AG04450 (cell line): Measurements from ENCODE around the gene NTM. TPM values are rescaled to one million over a fixed set of nuclear protein-coding genes. Genes with fewer than 3 reads are reported as not detected.

ENCODE experiments used
- CTCF ChIA-PET: fragments of 300-600, 350-600 bp; formaldehyde crosslinking; extraction: SDS; loops from one replicate; lab custom pipeline; 2022; ENCODE audit warnings: antibody characterized with exemption, inconsistent platforms; lab: Charles Lee
- POLR2A ChIA-PET: fragments of 350-600 bp; formaldehyde crosslinking; extraction: SDS; loops from one replicate; lab custom pipeline; 2021; ENCODE audit warnings: antibody characterized with exemption, inconsistent platforms; lab: Yijun Ruan, JAX
- DNase-seq: peaks from one replicate; pipeline ENCODE4 v3.0.0-alpha.2; 2011; ENCODE audit warnings: low read depth, low spot score
- H3K27ac ChIP-seq: one replicate; pipeline ENCODE4 v1.5.1; 2012; ENCODE audit warnings: low read depth, low read length, control low read depth
- H3K27me3 ChIP-seq: one replicate; pipeline ENCODE4 v1.6.0; 2012; ENCODE audit warnings: low read length; ENCODE audit not compliant: control insufficient read depth, insufficient read depth
- H3K4me3 ChIP-seq: 2 replicates; pipeline ENCODE4 v1.5.1; 2011; ENCODE audit warnings: mild to moderate bottlenecking, low read depth, low read length, control low read depth
- H3K9me3 ChIP-seq: 2 replicates; pipeline ENCODE4 v1.5.1; 2012; ENCODE audit warnings: low read length; ENCODE audit not compliant: control insufficient read depth, insufficient read depth
- polyA plus RNA-seq: library from polyadenylated mRNA; depleted of rRNA; stranded (reverse); fragments of >200 nt; gene quantifications from 2 replicates; pipeline ENCODE4 v1.2.3, GENCODE V29; 2011
- TF ChIP-seq, protein P1 (sequence below): IDR thresholded peaks from 2 replicates; pipeline ENCODE4 v1.5.1; 2011; ENCODE audit warnings: low read depth, low read length, control low read depth, inconsistent platforms

NTM gene
- polyA plus RNA-seq, 1 experiment, result 26.9 TPM

DNA sequence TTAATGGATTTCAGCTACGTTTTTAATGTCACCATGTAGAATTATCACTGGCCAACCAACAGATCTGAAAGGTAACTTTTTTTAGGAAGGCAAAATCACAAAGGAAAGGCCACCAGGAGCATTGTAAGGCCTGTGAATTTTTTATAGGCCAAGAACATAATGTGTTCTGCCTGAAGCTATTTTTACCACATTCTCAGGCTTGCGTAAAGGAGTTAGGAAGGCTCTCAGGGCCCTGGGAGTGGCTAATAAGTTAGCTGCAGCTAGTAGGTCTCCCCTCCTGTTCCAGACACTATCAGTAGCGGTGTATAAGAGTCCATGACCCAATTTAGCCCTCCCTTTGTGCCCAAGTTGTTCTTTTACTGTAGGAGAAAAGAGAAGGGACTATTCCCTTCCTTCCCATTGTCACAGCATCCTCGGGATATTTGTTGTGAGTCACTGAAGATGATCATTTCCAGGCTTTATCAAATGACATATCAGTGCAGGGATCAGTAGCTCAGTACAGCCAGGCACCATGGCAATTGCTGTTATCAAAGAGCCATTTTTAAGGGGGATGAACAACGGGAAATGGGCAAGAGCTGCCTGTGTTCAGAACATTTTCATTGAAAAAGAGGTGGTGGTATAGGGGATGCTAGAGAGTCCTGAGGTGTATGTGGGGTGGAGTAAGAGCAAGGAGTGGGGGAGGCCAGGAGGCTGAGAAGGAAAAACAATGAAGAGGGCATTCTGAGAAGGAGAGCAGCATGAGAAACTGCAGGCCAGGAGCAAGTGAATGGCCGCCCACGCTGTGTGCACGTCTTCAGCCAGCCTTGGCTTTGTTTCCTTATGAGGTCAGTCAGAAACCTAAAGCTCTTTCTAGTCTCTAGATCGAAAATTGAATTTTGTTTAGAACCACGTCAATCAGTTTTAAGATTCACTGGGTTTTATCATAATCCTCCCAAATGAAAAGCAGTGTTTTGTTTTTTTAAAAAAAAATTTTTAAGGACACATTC lies 940.3 kb downstream of the NTM start:
- TF ChIP-seq, protein P1, sequence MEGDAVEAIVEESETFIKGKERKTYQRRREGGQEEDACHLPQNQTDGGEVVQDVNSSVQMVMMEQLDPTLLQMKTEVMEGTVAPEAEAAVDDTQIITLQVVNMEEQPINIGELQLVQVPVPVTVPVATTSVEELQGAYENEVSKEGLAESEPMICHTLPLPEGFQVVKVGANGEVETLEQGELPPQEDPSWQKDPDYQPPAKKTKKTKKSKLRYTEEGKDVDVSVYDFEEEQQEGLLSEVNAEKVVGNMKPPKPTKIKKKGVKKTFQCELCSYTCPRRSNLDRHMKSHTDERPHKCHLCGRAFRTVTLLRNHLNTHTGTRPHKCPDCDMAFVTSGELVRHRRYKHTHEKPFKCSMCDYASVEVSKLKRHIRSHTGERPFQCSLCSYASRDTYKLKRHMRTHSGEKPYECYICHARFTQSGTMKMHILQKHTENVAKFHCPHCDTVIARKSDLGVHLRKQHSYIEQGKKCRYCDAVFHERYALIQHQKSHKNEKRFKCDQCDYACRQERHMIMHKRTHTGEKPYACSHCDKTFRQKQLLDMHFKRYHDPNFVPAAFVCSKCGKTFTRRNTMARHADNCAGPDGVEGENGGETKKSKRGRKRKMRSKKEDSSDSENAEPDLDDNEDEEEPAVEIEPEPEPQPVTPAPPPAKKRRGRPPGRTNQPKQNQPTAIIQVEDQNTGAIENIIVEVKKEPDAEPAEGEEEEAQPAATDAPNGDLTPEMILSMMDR, result no peak
- Histone ChIP-seq H3K9me3 (no peaks in the 10 kb centered on the region), H3K4me3 (no peak overlapping the region), H3K27ac (no peak overlapping the region), H3K27me3 (no peaks in the 10 kb centered on the region)
- ChIA-PET POLR2A (no interaction called here), CTCF (interaction anchor here (0.6 to 4.0 kb wide), 10 partner anchors 10 to 636 kb away, joined by 3 to 60 read pairs (median 4); no protein-coding TSS in a partner anchor)
- DNase-seq, result no peak

DNA sequence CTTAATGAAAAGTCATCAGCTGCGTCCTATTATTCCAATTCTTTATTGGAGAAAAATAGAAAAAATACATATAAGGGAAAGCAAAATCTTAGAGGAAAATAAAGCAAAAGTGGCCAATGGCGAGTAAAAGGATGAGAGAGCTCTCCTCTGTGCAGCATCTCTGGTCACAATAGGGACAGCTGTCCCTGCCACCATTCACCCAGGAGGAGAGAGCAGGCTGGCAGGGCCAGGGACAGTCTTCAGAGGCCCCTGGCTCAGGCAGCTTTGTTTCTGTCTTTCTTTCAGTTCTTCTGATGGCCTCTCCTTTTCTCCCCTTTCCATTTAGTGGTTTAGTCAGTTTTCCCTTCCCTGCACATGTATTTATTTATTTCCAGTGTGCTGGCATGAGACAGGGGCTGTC lies 941.3 kb downstream of the NTM start:
- Histone ChIP-seq H3K27me3 (no peaks in the 10 kb centered on the region), H3K27ac (no peak overlapping the region), H3K9me3 (no peaks in the 10 kb centered on the region), H3K4me3 (no peak overlapping the region)
- no peak for DNase-seq
- ChIA-PET POLR2A (no interaction called here), CTCF (interaction anchor here (0.7 to 4.0 kb wide), 16 partner anchors 11 to 858 kb away, joined by 3 to 60 read pairs (median 4); no protein-coding TSS in a partner anchor)
- TF ChIP-seq, protein P1, result no peak

DNA sequence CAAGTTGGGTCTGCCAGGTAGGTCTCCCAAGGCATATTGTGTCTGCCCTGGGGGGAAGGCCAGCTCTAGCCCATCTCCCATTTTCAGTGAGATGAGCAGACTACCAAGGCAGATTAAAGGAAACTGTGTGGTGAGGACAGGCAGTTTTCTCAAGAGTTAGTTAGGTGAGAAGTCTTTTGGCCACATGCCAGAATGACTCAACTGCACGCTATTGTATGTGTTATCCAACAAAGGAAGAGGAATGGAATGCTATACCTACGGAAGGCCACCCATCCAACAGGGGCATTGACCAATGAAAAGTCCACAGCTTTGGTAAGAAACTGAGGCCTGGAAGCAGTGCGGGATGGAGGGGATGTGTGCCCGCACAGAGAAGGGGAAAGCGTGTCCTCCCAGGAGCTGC lies 941.7 kb downstream of the NTM start:
- Histone ChIP-seq H3K4me3 (no peak overlapping the region), H3K27me3 (no peaks in the 10 kb centered on the region), H3K9me3 (no peaks in the 10 kb centered on the region), H3K27ac (no peak overlapping the region)
- CTCF ChIA-PET, result interaction anchor here (0.6 to 4.0 kb wide), 31 partner anchors 12 to 857 kb away, joined by 3 to 60 read pairs (median 4); no protein-coding TSS in a partner anchor
- POLR2A ChIA-PET, result no interaction called here
- peak; percentile 54 for DNase-seq
- TF ChIP-seq, protein P1, result no peak

DNA sequence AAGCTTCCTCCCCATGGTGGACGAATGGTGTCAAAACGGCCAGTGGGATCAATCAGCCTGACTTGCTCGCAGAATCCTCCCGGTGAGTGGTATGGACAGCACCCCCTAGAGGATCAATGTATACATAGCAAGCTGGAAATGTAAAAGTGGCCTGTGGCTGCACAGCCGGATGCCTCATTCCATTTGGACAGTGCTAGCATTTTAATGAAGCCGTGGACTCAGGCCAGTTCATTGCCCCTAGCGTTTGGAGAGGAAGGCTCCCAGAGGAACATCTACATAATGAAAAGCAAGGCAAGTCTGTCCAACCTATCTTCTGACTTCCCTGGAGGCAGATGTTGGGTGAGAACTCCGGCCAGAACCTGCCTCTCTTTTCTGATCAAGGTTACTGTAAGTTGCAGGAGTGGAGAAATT lies 942.3 kb downstream of the NTM start:
- DNase-seq, result no peak
- TF ChIP-seq, protein P1, result peak; percentile 69
- ChIA-PET CTCF (interaction anchor here (0.5 to 4.0 kb wide), 34 partner anchors 9 to 857 kb away, joined by 3 to 60 read pairs (median 4); no protein-coding TSS in a partner anchor), POLR2A (no interaction called here)
- H3K9me3 ChIP-seq, result no peaks in the 10 kb centered on the region
- H3K27ac ChIP-seq, result no peak overlapping the region
- no peaks in the 10 kb centered on the region for H3K27me3 ChIP-seq
- no peak overlapping the region for H3K4me3 ChIP-seq

DNA sequence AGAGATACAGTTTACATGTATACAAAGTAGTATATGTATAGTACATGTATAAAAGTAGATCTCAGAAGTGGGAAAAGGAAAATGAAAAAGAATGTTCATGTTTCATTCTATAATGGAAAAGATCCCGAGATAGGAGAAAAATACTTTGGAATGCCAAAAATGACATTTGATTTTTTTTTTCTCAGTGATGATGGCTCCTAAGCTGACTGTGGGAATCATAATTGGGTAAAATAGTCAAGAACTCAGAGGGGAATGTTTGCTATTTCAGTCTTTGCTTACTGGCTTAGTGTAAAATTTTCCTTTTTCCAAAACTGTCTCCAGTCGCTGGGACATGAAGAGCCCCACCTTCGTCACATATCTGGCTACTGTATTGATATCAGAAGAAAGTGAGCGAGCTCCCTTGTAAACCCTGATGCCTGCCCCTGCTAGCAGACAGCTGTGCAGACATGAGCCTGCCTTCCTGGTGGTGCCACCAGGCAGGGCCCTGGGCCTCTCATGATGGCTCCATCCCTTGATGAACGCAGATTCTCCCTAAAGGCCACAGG lies 944.6 kb downstream of the NTM start:
- no peaks in the 10 kb centered on the region for H3K9me3 ChIP-seq
- POLR2A ChIA-PET, result no interaction called here
- TF ChIP-seq, protein P1, result no peak
- no peaks in the 10 kb centered on the region for H3K27me3 ChIP-seq
- no peak overlapping the region for H3K27ac ChIP-seq
- no peak for DNase-seq
- no peak overlapping the region for H3K4me3 ChIP-seq
- CTCF ChIA-PET, result interaction anchor here (1.1 kb wide), 1 partner anchor 13 kb away, joined by 3 read pairs; no protein-coding TSS in a partner anchor
